Measurements from ENCODE around the gene CREB3.

CREB3 gene

GRCh38 chr9:35741740-35742139 lies 9.3 kb downstream of the CREB3 start:
- TF ChIP-seq ZNF274 (IDR thresholded peaks at IDR 0.05; ENCODE audit: low read depth, low read length) = no peak
- H3K4me3 ChIP-seq (ENCODE audit: low read length) = no peak overlapping the region

- no peak overlapping the region for H3K4me3 ChIP-seq (ENCODE audit: low read length)
- no peak for TF ChIP-seq ZNF274 (IDR thresholded peaks at IDR 0.05; ENCODE audit: low read depth, low read length)
Observed at GRCh38 chr9:35743452-35743851, 11.0 kb downstream of the CREB3 start.

GRCh38 chr9:35743880-35744518 lies 11.5 kb downstream of the CREB3 start:
- H3K4me3 ChIP-seq (ENCODE audit: low read length) = no peak overlapping the region
- no peak for TF ChIP-seq ZNF274 (IDR thresholded peaks at IDR 0.05; ENCODE audit: low read depth, low read length)

- no peak for TF ChIP-seq ZNF274 (IDR thresholded peaks at IDR 0.05; ENCODE audit: low read depth, low read length)
- no peak overlapping the region for H3K4me3 ChIP-seq (ENCODE audit: low read length)
Observed at GRCh38 chr9:35745569-35745968, 13.1 kb downstream of the CREB3 start.

GRCh38 chr9:35746583-35746982 lies 14.1 kb downstream of the CREB3 start:
- TF ChIP-seq ZNF274 (IDR thresholded peaks at IDR 0.05; ENCODE audit: low read depth, low read length) = no peak
- H3K4me3 ChIP-seq (ENCODE audit: low read length) = peak overlapping the region; percentile 80

- peak overlapping the region; percentile 80 for H3K4me3 ChIP-seq (ENCODE audit: low read length)
- TF ChIP-seq ZNF274 (IDR thresholded peaks at IDR 0.05; ENCODE audit: low read depth, low read length) = no peak
Observed at GRCh38 chr9:35748242-35748857, 15.9 kb downstream of the CREB3 start.

- peak within 1 kb of the TSS; percentile 80 for H3K4me3 ChIP-seq (ENCODE audit: low read length)
- no peak for TF ChIP-seq ZNF274 (IDR thresholded peaks at IDR 0.05; ENCODE audit: low read depth, low read length)
Observed at GRCh38 chr9:35748858-35749514, 16.5 kb downstream of the CREB3 start, which contains the start of the genes GBA2 and RGP1. GBA2 (minus strand) TSS chr9:35749228; CDS start chr9:35748704, 524 bp downstream. RGP1 (plus strand) TSS chr9:35749287; CDS start chr9:35749756, 469 bp downstream.

- peak overlapping the region; percentile 80 for H3K4me3 ChIP-seq (ENCODE audit: low read length)
- TF ChIP-seq ZNF274 (IDR thresholded peaks at IDR 0.05; ENCODE audit: low read depth, low read length) = no peak
Observed at GRCh38 chr9:35749515-35750255, 17.2 kb downstream of the CREB3 start.

GRCh38 chr9:35750256-35750531 lies 17.7 kb downstream of the CREB3 start:
- TF ChIP-seq ZNF274 (IDR thresholded peaks at IDR 0.05; ENCODE audit: low read depth, low read length) = no peak
- peak overlapping the region; percentile 80; the same call in 1 of the 2 replicates for H3K4me3 ChIP-seq (ENCODE audit: low read length)

GRCh38 chr9:35753466-35753865 lies 21.0 kb downstream of the CREB3 start:
- no peak for TF ChIP-seq ZNF274 (IDR thresholded peaks at IDR 0.05; ENCODE audit: low read depth, low read length)
- H3K4me3 ChIP-seq (ENCODE audit: low read length) = no peak overlapping the region

GRCh38 chr9:35754264-35754663 lies 21.8 kb downstream of the CREB3 start, which contains the start of gene MSMP:
MSMP (minus strand) TSS chr9:35754276; CDS start chr9:35754129, 147 bp downstream.
- no peak within 1 kb of the TSS for H3K4me3 ChIP-seq (ENCODE audit: low read length)
- no peak for TF ChIP-seq ZNF274 (IDR thresholded peaks at IDR 0.05; ENCODE audit: low read depth, low read length)

- H3K4me3 ChIP-seq (ENCODE audit: low read length) = no peak overlapping the region
- no peak for TF ChIP-seq ZNF274 (IDR thresholded peaks at IDR 0.05; ENCODE audit: low read depth, low read length)
Observed at GRCh38 chr9:35755071-35755470, 22.6 kb downstream of the CREB3 start.

- peak overlapping the region; percentile 77 for H3K4me3 ChIP-seq (ENCODE audit: low read length)
- TF ChIP-seq ZNF274 (IDR thresholded peaks at IDR 0.05; ENCODE audit: low read depth, low read length) = no peak
Observed at GRCh38 chr9:35756275-35757225, 24.1 kb downstream of the CREB3 start.
